GM12891 (cell line): Measurements from ENCODE around the gene IRX5.

Source experiments
- DNase-seq: peaks from one replicate; pipeline ENCODE4 v3.0.0; 2011; ENCODE audit warnings: low spot score; ENCODE audit not compliant: insufficient read length
- FAIRE-seq: peaks from 2 replicates; lab custom pipeline; 2011; peaks lifted over from hg19 to GRCh38; lab: Jason Lieb, UNC
- PAX5 ChIP-seq: IDR thresholded peaks from 2 replicates; pipeline ENCODE4 v1.6.1; 2011; ENCODE audit warnings: low read length, moderate library complexity, mild to moderate bottlenecking; ENCODE audit not compliant: insufficient read depth, severe bottlenecking
- POLR2A ChIP-seq: IDR thresholded peaks from 2 replicates; pipeline ENCODE4 v1.6.1; 2011; ENCODE audit warnings: low read depth, low read length, control low read depth
- POLR2AphosphoS5 ChIP-seq: IDR thresholded peaks from 2 replicates; pipeline ENCODE4 v1.6.1; 2011; ENCODE audit warnings: low read depth, low read length, control low read depth
- POU2F2 ChIP-seq: IDR thresholded peaks from 2 replicates; pipeline ENCODE4 v1.6.1; 2011; ENCODE audit warnings: low read depth, mild to moderate bottlenecking, control low read depth, low read length, moderate library complexity
- SPI1 ChIP-seq: IDR thresholded peaks from 2 replicates; pipeline ENCODE4 v1.6.1; 2011; ENCODE audit warnings: low read depth, low read length, control low read depth
- TAF1 ChIP-seq: IDR thresholded peaks from 2 replicates; pipeline ENCODE4 v1.6.1; 2011; ENCODE audit warnings: low read depth, low read length, control low read depth

IRX5 gene

GRCh38 chr16:54903047-54903446 is 27.6 kb upstream of the IRX5 start:
- TF ChIP-seq TAF1 (no peak), SPI1 (no peak), POLR2A (no peak), POLR2AphosphoS5 (no peak), PAX5 (no peak), POU2F2 (no peak)
- FAIRE-seq: no peak
- DNase-seq: no peak

DNA sequence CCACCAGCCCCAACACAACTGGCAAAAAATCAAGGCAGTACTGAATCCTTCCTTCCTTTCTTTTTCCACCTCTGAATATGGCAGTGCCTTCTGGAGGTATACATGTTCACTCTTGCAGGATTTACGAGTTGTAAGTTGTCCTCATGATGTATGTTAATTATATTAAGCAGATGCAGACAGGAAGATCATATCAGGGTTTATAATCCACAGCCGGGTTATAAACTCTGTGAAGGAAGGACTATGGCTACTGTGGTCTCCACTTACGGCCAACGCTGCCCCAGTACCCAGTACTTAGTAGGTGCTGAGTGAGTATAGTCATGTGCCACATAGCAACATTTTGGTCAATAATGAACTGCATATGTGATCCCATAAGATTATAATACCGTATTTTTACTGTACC is 19.6 kb upstream of the IRX5 start:
- DNase-seq: no peak
- FAIRE-seq: no peak
- no peak for TF ChIP-seq TAF1

GRCh38 chr16:54912720-54913119 is 17.9 kb upstream of the IRX5 start:
- DNase-seq (no peak), FAIRE-seq (no peak)
- TF ChIP-seq PAX5 (no peak), TAF1 (no peak), POLR2AphosphoS5 (no peak), SPI1 (no peak), POLR2A (no peak)

- TF ChIP-seq TAF1: no peak
- no peak for TF ChIP-seq POU2F2
- TF ChIP-seq PAX5: no peak
- no peak for TF ChIP-seq POLR2A
- TF ChIP-seq SPI1: no peak
- TF ChIP-seq POLR2AphosphoS5: no peak
- FAIRE-seq (no peak), DNase-seq (no peak)
Observed at GRCh38 chr16:54921206-54921824, 9.3 kb upstream of the IRX5 start.

DNA sequence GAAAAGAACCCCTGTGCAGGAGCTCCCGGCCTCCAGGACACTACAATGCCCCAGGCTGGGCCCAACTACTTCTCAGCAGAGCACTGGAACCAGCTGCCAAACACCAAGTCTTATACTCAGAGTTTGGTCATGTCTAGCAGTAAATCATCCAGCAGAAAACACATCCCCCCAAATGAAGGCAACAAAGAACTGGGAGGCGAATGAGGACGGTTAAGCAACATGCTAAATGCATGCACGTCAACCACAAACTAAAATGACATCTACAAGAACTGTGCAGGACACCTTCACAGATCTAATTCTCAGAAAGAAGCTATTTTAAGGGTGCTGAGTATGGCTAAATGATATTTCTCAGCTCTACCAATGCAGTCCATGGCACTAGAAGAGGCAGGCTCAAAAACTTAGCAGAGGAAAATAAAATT is 7.6 kb upstream of the IRX5 start:
- FAIRE-seq (no peak), DNase-seq (no peak)
- TF ChIP-seq POLR2AphosphoS5: no peak
- no peak for TF ChIP-seq PAX5
- no peak for TF ChIP-seq SPI1
- no peak for TF ChIP-seq POLR2A
- TF ChIP-seq POU2F2: no peak
- no peak for TF ChIP-seq TAF1

DNA sequence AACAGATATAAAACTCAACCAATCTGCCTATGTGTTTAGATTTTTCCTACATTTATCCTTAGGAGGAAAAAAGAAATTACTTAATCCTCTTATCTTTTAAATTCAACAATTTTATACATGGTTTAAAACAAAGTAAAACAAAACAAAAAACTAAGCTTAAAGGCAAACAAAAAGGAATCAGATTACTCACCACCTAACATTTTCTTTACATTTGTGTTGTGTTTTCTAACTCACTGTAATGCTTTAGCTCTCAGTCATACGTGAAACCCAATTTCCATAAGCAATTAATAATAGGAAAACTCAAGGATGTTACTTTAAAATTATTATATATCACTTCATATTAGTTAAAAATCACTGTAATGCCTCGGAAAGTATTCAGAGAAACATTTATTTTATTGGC is 6.7 kb upstream of the IRX5 start:
- no peak for DNase-seq
- TF ChIP-seq POLR2AphosphoS5 (no peak), SPI1 (no peak), POLR2A (no peak), PAX5 (no peak), POU2F2 (no peak), TAF1 (no peak)
- FAIRE-seq: no peak

DNA sequence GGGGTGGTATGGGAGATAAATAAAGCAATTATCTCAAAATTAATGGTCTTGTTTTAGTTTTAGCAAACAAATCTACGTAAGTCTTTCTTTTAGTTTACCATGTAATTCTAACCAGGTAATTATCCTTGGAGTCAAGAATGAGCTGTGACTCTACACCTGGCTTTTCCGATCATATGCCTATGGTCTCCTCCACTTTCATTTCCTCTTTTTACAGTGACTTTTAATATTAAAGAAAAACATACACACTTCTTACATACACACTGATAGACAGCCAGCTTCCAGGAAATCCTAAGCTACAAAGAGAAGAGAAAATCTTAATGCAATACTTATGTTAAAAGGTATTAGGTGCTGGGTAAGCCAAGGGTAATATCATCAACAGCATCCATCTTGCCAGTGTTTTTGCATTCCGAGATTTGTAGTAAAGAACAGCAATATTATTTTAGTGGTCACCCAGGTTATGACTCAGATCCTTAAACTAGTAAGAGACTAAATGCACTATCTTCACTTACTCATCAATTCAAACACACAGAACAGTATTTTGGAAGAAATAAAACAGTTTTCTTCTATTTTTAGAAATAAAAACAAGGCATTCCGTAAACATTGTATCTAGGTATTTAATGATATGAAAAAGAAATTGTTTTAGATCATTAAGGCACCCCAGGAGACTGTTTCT is 4.4 kb upstream of the IRX5 start:
- no peak for FAIRE-seq

DNA sequence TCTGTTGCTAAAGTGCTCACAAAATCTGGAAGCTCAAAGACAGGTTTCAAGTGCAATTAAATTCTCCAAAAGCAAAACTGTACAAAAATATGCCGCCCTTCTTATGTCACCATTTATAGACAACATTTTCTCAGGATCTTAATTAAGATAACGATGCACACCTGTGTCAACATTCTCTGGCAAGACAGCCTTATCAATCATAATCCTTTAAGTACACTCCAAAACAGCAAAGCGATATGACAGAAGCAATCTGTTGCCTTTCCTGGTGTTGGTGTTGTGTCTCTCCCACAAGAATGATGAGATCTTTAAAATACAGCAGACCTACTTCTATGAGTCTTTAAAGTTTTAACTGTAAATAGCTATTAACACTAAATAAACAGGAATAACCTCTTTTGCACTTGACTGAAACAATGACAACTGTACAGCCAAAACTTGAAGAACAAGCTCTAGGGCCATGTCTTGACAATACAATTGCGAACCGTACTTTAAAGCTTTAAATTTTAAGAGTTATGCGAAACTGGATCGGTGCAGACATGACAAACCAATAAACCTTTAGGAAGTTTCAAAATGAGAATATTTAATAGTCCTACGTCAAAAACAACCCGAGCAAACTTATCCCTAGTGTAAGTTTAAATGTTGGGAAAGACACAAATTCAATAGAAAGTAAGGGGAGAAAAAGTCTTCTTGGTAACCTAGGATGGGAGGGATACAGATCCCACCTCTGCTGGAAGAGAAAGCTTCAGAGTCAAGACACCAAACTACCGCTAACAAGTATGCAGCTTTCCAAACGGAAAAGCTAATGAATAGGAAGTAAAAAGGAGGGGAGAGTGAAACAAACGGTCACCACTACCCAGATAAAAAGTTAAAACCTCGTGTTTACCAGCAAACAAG is 3.3 kb upstream of the IRX5 start:
- FAIRE-seq: no peak
- DNase-seq: no peak
- TF ChIP-seq TAF1 (no peak), POLR2AphosphoS5 (no peak), POU2F2 (no peak), POLR2A (no peak), PAX5 (no peak)

More for the DNA sequence above, 4.4 kb upstream of the IRX5 start:
- TF ChIP-seq SPI1 (peak; percentile 56; the same call in 1 of the 2 replicates), POU2F2 (no peak)
- DNase-seq: no peak

- no peak for FAIRE-seq
- DNase-seq: no peak
- TF ChIP-seq SPI1 (no peak), TAF1 (no peak), POLR2A (no peak), POU2F2 (no peak), PAX5 (no peak), POLR2AphosphoS5 (no peak)
Observed at GRCh38 chr16:54928016-54928356, 2.7 kb upstream of the IRX5 start.

DNA sequence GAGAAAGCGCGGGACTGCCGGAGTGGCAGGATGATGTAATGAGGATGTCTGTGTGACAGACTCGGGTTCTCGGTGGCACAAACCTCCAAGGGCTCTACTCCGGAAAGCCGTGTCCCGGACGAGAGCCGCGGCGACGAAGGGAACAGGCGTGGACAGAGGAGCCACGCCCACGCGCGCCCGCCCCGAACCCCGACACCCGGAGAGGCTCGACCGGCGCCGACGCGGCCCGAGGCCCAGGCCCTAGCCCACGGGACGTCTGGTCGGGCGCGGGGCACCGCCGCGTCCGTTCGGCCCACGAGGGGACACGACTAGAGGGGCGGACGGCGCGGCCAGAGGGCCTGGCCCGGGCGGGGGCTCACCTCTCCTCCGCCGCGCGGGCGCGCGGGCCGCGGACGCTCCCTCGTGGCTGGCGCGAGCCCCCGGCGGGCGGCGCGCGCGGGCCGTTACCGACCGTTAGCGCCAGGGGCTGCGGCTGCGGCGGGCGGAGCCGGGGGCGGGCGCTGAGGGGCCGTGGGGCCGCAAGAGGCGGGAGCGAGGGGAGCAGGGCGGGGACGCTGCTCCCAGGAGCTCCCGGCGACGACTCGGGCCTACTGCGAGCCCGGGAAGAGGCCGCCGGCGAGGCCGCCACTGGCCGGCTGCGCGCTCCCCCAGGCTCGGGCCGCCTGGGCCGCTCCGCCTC is 2.1 kb upstream of the IRX5 start:
- FAIRE-seq (no peak), DNase-seq (no peak)
- TF ChIP-seq POLR2A: no peak
- TF ChIP-seq POU2F2: no peak
- TF ChIP-seq POLR2AphosphoS5: no peak
- no peak for TF ChIP-seq TAF1
- TF ChIP-seq PAX5: no peak
- TF ChIP-seq SPI1: no peak
